HG02798 (cell line): ENCODE measurements around the gene CELF1.
"Not testable (repeated sequence)": the region's sequence is repeated elsewhere in the genome, so short reads cannot be mapped to it uniquely, and the experiment has no call there.

Experiments used
- ATAC-seq: cut with Tn5 transposase; IDR thresholded peaks from one replicate; pipeline ENCODE4 v1.9.1; 2021; ENCODE audit warnings: mild to moderate bottlenecking; ENCODE audit not compliant: unreplicated experiment, poor library complexity

CELF1 gene

DNA sequence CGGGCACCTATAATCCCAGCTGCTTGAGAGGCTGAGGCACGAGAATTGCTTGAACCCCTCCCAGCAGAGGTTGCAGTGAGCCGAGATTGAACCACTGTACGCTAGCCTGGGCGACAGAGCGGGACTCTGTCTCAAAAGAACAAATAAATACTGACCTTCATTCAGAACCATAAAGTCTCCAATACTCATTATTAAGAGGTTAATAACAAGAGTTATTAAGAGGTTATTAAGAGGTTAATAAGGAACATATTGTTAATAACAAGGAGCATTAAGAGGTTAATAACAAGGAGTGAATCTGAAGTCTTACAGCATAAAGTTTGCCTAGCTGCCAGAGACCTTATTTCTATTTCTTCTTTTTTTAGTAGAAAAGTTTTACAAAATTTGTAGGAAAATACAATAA is 7.6 kb downstream of the CELF1 start:
- no peak for ATAC-seq

DNA sequence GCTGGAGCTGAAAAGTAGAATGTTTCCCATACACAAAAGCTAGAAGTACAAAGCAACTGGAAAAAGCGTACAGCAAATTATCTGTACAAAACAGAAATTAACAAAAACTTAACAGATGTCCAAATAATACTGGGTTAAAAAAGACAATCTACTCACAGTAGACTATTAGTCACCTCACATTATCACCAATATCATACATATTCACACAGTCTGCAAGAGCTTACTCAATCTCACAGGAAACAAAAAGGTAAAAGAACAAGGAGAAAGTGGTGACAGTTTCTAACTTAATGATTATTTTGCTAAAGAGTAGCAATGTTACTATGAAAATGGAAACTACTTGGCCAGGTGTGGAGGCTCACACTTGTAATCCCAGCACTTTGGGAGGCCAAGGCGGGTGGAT is 11.9 kb downstream of the CELF1 start:
- no peak for ATAC-seq

DNA sequence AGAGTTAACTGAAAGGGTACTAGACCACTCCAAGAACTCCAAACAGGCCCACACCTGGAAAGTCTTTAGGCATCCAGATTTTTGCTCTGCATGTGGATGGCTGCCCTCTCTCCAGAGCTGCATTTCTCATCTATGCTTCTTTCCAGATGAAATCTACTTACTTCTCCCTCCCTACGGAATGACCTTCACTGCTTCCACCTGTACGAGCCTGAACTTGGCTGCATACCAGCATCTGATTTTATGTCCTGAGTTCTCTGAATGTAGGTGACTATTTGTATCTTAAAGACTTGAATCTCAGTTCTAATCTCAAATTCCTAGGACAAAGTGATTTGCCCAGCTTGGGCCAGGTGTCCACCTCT is 13.3 kb downstream of the CELF1 start:
- ATAC-seq, result no peak

DNA sequence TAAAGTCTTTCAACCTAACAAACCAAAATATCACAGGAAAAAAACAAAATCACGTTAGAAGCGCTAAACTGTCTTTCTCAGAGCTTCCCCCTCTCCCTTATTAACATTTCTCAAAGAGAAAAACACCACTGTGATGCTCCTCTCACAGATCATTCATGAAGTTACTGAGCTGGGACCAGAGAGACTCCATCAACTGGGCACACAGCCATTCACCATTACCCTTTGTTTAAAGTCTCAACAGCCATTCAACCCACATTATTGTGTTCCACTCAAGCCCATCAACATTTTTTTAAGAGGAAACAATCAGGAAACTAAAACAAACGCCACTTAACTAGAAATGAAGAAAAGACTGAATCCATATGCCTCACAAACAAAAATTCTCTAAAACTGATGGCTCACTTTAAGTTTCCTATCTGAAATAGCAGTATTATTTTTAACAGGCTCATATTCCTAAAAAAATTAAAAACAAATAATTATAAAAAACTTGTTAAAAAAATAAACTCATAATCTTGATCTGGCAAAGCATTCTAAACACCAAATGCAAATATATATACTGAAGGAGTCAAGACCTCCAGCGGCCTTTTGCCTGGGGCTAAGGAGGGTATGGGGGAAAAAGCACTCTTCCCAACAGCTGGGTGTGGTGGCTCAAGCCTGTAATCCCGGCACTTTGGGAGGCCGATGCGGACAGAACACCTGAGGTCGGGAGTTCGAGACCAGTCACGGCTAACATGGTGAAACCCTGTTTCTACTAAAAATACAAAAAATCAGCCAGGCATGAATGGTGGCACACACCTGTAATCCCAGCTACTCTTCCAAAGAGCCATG is 14.0 kb downstream of the CELF1 start:
- ATAC-seq, result no peak

DNA sequence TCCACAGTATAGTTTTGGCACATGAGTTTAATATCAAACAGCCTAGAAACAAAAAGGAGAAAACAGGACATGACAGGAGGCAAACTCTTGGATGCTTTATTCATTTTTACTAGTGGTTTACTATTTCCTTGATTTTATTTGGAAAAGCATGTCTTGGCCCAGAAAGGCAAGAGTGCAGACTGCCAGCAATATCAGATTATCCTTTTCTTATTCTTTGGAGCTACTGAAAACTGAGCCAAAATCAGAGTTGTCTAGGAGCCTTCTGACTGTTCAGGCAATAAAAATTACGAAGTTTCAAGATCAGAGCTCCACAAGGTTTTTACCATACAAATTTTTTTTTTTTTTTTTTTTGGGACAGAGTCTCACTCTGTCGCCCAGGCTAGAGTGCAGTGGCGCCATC is 16.0 kb downstream of the CELF1 start:
- ATAC-seq, result no peak

DNA sequence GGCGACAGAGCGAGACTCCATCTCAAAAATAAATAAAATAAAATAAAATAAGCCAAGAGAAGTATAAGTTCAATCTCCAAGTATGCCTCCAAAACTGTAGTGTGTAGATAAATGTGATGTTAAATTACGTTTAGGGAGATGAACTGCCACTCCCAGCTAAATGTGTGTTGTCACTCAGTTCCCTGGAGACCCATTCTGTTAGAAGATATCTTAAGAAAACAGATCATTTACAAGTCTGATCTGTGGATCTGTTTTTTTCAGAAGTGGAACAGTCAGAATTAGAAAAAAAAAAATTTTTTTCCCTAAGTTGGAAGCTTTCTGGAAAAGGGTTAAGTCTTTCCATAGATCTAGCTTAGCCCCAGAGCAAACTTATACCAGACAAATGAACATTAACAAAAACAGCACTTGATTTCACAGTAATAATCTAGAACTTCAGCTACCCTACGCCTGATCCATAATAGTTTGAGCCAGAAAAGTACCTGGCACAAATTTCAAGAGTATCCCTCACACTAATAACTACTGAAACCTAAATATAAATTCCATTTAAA is 18.2 kb downstream of the CELF1 start:
- no peak for ATAC-seq

DNA sequence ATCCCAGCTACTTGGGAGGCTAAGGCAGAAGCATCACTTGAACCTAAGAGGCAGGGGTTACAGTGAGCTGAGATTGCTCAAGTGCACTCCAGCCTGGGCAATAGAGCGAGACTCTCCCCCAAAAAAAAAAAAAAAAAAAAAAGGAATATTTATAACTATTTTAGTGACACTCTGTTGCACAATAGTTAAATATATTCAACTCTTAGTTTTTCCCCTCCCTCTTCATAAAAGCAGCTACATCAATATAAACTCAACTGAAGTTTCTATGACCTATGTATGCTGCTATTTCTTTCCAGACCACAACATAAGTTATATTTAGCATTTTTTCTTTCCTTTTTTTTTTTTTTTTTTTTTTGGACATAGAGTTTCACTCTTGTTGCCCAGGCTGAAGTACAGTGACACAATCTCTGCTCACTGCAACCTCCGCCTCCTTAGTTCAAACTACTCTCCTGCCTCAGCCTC is 19.2 kb downstream of the CELF1 start:
- no peak for ATAC-seq

DNA sequence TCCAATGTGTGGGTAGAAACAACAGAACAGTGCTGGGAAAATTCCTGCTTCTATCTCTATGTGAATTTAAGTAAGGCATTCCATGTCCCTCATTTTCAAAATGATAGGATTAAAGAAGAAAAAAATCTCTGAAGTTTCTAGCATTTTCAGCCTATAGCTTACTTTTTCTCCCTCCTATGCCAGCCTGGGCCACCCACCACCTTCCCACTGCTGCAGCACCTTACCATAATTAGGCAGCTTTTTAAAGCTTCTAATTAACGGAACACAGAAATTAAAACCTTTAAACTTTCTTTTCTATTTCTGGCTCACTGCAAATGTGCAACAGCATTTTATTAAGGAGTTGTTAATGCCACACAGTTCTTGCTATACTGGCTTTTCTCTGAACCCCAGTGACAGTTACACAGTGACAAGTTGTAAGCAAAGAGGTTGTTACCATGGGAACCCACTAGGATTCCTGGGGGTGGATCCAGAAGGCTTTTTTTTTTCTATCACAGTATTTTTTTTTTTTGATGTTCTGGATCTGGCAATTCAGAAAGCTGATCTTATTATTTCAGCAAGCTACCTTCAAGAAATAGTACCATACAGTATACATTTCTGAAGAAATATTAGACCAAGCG is 20.2 kb downstream of the CELF1 start:
- ATAC-seq, result no peak

DNA sequence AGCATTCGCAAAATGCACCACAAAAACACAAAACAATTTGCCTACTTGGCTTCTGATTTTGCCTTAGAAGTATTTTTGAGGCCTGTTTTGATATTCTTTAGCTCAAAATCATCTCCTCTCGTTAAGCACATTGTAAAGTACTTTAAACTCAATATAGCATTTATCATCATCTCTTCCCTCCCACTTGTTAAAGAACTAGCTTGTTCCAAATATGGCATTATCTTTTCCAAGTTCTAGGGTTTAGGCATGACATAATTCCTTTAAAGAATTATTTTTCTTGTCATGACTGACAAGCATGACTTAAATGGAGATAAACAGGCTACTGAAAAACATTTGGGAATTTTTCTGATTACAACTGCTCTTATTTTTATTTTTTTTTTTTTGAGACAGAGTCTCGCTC is 21.3 kb downstream of the CELF1 start:
- no peak for ATAC-seq

DNA sequence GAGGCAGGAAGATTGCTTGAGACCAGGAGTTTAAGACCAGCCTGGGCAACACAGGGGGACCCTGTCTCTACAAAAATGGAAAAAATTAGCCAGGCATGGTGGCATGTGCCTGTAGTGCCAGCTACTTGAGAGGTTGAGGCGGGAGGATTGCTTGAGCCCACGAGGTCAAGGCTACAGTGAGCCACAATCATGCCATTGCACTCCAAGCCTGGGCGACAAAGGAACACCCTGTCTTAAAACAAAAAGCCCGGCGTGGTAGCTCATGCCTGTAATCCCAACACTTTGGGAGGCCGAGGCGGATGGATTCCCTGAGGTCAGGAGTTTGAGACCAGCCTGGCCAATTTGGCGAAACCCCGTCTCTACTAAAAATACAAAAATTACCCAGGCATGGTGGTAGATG is 22.2 kb downstream of the CELF1 start:
- not testable (repeated sequence) for ATAC-seq

DNA sequence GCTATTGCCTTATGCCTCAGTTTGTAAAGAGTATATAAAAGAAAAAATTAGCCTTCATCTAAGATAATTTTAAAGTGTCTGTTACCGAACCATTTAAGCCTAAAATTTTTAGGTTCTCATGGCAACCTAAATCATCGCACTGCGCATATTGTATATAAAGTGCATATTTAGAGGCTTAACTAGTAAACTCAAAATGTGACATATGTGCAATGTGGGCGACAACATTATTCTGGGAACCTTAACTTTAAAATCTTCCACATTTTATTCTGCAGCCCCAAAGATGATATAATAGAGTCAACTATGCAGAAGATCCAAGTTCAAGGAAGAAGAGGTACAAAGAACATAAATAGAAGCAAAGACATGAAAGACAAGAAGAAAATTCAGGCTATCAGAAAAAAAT is 23.0 kb downstream of the CELF1 start:
- ATAC-seq, result no peak

DNA sequence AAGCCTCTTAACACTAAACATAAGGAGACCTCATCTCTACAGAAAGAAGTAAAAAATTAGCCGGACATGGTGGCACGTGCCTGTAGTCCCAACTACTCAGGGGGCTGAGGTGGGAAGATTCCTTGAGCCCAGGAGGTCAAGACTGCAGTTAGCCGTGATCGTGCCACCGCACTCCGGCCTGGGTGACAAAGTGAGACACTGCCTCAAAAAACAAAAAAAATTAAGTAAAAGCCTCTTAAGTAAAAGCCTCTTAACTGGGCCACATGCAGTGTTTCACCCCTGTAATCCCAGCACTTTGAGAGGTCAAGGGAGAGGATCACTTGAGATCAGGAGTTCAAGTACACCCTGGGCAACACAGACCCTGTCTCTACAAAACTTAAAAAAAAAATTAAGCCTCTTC is 25.7 kb downstream of the CELF1 start:
- no peak for ATAC-seq

DNA sequence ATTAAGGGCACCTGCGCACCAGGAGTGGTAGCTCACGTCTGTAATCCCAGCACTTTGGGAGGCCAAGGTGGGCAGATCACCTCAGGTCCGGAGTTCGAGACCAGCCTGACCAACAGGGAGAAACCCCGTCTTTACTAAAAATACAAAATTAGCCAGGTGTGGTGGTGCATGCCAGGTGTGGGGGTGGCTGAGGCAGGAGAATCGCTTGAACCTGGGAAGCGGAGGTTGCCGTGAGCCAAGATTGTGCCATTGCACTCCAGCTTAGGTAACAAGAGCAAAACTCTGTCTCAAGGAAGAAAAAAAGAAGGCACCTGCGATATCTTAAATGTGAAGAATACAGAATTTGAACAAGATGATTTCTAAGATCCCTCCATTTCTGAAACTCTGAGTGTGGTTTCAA is 26.9 kb downstream of the CELF1 start:
- not testable (repeated sequence) for ATAC-seq

DNA sequence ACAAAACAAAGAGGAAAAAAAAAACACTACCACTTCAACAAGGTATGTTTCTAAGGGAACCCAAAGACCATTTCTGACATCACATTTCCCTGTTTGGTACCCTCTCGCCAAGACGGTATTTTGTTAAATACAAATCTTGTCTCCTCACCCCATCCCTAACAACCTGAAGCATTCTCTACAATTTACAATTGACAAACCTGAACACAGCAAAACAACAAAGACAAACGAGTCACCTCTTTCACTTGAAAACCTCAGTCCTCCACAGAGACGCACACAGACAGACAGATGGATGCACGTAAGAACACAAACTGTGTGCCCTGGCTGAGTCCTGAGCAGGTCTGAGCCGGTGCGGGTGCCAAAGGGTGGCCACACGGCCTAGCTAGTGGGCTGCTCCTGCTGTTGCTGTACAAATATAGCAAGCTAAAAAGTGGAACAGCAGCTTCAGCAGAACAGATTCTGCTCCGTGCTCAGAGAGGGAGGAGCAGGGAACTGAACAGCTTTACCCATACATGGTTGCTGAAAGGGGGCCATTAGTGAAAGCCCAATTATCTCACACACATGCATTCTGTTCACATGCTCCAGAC is 28.5 kb downstream of the CELF1 start:
- peak; percentile 29 for ATAC-seq

DNA sequence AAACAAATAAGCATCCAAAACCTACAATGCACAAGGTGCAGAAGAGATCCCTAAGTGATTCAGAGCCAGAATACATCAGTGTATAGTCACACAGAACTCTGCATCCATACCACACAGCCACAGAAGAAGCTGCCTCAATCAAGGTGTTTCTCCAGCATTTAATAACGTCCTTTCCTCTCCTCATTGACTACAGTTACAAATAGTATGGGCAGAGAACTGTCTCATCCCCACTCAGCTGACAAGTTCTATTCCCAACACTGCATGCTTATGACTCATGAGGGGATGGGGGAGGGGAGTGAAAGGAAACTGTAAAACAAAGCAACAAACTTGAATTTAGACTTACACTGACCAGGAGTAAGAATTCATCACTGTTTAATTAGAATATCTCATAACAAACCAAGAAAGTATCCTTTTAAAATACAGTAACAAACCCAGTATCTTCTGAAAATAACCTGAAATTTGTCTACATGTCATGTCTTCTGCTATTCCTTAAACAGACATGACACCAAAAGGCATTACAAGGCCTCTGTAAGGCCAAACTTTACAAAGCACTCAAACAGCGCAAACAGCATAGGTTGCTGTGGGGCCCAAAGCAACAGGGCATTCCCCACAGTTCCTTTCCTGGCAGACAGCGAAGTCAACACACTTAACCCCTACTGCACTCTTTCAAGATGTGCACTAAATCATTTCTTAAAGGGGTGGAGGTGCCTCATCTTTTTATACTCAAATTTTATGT is 29.3 kb downstream of the CELF1 start:
- peak; percentile 59 for ATAC-seq

DNA sequence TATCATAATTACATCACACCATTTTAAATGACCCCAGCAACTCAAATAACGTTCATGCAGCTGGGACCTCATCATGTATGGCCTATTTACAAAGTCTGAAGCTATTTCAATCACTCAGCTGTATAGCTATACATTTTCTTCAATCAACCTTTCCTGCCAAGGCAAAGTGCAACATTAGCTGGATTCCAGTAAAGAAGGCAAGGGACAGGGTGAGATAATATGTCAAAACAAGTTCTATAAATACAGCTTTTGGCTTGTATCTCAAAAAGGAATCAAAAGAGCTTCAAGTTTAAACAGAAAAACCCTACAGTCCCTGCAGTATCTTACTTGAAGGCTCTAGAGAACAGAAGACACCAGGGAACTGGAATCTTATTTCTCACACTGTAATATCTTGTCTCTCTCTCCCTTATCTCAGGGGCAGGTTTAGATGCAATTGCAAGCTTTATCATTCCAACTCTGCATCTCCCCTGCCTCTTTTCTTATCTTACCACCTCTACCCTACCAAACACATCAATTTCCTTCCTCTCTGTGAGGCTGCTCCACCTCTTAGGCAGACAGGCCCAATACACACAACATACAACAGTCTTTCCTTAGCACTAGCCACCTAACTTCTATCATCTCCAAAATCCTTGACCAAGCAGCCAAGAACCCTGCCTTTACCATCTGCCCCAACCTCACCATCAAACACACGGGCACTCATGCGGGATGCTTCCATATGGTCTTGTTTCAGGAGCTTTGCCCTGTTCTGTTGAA is 34.5 kb downstream of the CELF1 start:
- no peak for ATAC-seq

DNA sequence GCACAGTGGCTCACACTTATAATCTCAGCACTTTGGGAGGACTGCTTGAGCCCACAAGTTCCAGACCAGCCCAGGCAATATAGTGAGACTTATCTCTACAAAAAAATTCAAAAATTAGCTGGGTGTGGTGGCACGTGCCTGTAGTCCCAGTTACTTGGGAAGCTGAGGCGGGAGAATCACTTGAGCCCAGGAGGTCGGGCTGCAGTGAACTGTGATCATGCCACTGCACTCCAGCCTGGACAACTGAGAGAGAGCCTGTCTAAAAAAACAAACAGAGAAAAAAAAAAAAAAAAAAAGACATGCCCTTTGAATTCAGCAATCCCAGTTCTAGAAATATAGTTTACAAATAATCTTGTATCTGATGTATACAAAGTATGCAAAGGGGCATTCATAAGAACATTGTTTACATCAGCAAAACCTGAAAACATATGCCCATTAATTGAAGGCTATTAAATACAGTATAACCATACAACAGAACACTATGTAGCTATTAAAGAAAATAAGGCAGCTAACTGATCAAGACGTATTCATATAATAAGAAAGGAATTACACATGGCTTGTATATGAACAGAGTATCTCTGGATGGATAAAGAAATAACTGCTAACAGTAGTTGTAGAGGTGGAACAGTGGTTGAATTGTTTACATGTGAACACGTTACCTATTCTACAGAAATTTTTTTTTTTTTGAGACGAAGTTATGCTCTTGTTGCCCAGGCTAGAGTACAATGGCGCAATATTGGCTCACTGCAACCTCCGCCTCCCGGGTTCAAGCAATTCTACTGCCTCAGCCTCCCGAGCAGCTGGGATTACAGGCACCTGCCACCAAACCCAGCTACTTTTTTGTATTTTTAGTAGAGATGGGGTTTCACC is 35.7 kb downstream of the CELF1 start:
- no peak for ATAC-seq

DNA sequence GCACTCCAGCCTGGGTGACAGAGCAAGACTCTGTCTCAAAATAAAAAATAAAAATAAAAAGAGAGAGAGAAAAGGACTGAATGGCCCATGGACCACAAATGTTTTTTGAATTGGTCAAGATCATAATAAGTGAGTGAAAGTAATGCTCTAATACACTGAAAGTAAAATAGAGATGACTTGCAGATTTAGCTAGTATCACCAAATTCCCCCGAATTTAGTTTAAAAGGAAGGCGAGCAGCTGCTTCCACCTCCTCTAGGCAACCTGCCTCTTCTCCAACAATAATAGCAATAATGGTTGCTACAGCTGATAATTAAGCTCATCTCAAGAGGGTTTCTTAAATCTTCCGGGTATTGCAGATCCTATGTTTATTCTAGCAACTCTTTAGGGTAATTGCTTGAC is 36.8 kb downstream of the CELF1 start:
- ATAC-seq, result no peak
